Measurements from ENCODE around the gene ARHGAP1.

The ARHGAP1 gene

GRCh38 chr11:46692450-46692849, 8.0 kb downstream of the ARHGAP1 start:
- no peak for DNase-seq

- DNase-seq: no peak
Measured at GRCh38 chr11:46690702-46691101, 9.7 kb downstream of the ARHGAP1 start.

DNA sequence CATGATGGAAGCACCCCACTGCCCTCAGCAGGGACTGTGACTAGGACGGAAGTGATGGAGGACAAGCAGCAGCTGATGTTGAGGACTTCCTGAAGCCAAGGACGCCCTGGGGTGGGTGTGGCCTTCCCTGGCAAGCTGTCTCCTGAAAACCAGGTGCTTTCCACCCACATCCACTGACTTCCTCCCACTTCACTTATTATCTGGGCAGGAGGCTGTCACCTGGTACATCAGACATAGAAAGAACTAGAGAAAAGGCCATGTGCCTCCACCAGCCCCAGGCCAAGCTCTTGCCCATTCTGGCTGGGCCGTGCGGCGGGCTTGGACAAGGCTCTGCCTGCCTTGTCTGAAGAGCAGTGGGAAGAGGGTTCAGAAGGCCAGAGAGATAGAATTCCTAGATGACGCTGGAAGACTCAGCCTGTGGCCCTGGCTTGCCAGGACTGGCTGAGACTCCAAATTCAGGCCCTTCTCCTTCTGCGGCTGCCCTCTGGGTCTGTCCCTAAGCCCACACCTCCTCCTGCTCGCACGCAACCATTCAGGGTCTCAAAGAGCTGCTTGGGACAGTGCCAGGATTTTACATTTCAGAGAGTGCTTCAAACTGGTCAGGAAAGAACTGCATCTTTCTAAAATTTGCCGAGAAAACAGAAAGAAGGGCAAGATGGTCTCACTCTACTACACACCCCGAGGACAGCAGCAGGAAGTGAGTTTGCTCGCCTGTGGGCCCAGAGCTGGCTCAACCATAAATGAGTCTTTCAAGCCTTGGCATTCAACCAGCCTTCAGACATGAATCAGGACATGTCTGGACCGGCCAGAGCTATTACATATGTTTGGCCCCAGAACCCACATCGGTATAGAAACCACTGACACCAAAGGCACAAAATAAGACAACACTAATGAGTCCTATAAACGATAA, 13.3 kb downstream of the ARHGAP1 start:
- DNase-seq: no peak

DNA sequence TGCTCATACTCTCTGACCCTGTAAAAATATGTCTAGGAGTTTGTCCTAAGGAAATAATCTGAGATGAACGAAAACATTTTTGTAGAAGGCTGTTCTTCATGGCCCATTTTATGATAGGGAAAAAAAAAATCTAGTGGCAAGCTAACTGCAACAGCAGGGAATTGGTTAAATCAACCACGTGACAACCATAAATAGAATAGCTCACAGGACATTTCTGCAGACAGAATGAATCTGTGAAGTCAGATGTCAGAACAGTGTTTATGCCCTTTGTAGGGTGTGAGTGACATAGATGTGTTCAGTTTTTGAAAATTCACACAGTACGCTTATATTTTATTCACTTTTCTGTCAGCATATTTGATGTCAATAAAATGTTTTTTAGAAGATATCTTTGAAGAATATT, 16.1 kb downstream of the ARHGAP1 start:
- no peak for DNase-seq

DNA sequence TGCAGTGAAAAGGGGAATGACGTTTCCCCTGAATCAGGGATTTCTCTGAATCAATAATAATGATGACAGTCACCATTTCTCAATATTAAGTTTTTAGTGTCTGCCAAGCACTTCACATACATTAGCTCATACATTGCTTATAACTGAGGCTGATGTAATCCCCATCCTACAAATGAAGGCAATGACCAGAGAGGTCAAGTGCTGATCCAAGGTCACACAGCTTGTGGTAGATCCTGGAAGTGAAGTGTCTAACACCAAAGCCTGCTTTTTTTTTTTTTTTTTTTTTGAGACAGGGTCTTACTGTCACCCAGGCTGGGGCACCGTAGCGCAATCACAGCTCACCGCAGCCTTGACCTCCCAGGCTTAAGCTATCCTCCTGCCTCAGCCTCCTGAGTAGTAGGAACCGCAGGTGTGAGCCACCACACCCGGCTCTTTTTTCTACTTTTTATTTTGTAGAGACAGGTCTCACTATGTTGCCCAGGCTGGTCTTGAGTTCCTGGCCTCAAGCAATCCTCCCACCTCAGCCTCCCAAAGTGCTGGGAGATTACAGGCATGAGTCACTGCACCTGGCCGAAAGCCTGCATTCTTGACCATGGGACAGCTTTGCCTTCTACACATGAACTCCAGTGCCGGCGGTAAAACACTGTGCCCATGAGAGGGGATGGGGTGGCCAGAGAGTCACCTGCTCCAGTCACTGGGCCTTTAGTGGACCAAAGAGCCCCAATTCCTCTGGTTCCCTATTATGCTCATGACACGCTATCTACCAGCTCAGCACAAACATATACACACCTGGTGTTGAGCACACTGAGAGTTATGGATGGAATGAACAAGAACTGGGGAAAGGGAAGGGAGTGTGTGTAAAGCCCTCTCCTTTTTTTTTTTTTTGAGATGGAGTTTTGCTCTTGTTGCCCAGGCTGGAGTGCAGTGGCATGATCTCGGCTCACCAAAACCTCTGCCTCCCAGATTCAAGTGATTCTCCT, 17.4 kb downstream of the ARHGAP1 start:
- DNase-seq: no peak

DNA sequence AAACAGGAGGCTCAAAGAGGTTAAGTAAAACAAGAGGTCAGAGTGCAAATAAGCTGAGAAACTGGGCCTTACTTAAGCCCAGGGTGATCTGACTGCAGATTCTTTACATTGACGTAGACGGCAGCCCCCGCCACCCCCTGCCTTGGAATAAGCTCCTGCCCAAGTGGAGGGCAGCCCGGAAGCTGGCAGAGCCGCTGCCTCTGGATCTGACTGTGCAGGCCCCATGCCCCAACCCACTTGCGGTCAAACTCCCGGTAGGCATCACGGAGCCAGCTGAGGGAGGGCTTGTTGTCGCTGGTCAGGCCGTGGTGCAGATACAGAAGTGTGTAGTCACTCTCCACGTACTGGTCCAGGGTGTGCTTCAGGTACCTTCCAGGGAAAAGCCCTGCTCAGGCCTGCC, 18.6 kb downstream of the ARHGAP1 start:
- no peak for DNase-seq

DNA sequence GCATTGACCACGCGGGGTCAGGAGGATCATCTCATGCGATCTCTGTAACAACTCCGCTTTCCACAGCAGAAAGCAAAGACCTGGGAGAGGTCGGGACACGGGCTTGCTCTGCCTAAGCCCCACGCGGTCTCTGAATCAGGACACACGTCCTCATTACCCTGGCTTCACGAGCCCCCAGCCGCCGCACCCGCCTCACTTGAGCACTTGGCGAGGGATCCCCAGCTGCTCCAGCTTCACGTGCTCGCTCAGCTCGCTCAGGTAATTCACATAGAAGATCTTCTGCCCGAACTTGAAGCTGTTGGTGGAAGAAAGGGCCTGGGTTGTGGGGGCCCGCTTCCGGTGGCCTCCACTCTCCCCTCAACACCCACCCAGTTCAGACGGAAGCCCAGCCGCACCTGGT, 19.6 kb downstream of the ARHGAP1 start:
- DNase-seq: no peak

GRCh38 chr11:46680164-46680760, 20.2 kb downstream of the ARHGAP1 start:
- DNase-seq: no peak

- no peak for DNase-seq
Measured at GRCh38 chr11:46679241-46680163, 20.9 kb downstream of the ARHGAP1 start.

DNA sequence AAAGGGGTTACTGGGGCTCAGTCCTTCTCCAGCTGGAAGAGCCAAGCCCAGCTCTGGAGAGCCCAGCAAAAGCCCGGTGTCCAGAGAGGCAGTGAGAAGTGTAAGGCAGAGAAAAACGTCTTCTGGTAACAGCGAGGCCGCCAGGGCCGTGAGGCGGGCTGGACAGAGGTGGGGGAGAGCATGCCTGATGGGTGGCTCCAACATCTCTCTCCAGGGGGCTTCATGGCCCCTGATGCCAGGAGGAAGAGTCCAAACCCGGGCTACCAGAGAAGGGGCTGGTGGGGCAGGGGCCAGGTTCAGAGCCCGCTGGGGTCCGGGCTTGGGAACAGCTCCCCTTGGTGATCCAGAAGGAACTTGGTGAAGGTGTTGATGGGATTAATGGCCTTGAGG, 21.7 kb downstream of the ARHGAP1 start:
- DNase-seq: no peak

- DNase-seq: no peak
Measured at GRCh38 chr11:46677991-46678740, 22.3 kb downstream of the ARHGAP1 start.

- no peak for DNase-seq
Measured at GRCh38 chr11:46677169-46677568, 23.2 kb downstream of the ARHGAP1 start.

DNA sequence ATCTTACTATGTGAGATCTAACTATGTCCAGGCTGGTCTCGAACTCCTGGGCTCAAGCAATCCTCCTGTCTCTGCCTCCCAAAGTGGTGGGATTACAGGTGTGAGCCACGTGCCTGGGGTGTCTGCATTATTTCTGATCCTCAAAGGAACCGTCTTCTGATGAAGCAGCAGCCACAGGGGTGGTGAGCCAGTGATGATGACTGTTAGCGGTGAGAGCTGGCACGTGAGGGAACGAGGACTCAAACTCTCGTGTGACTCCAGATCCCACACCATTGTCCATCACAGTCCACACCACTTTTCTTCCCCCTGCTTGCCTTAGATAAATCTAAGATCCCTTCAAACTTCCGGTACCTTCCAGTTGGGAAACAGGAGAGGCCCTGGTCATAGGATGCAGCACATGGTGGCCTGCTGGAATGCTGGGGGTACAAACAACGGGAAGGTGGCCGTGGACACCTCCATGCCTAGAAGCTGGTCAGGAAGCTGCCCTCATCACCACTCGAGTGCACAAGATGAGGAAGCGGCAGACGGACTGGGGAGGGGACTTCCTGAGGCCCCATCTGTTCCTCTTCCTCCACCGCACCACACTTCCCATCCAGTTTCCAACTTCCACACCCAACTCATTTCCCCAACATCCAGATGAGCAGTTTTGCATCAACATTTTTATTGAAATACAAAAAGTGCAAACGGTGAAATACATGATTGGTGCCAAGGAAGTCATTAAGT, 23.8 kb downstream of the ARHGAP1 start:
- no peak for DNase-seq

DNA sequence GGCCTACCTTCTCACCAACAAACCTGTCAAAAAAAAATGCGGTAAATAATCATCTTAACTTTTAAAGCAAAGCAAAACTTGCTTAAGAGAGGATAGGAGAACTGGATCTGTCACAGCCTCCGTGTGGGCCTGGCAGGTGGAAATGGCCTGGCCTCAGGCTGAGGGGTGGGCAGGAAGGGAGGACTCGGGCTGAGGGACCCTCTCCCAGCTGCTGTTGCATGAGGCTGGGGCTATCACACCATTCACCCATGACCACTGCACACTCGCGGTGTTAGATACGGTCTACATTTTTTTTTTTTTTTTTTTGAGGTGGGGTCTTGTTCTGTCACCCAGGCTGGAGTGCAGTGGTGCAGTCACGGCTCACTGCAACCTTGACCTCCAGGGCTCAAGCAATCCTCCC, 24.5 kb downstream of the ARHGAP1 start:
- no peak for DNase-seq

GRCh38 chr11:46675288-46675851, 25.0 kb downstream of the ARHGAP1 start:
- no peak for DNase-seq

GRCh38 chr11:46674463-46675287, 25.7 kb downstream of the ARHGAP1 start:
- DNase-seq: no peak

DNA sequence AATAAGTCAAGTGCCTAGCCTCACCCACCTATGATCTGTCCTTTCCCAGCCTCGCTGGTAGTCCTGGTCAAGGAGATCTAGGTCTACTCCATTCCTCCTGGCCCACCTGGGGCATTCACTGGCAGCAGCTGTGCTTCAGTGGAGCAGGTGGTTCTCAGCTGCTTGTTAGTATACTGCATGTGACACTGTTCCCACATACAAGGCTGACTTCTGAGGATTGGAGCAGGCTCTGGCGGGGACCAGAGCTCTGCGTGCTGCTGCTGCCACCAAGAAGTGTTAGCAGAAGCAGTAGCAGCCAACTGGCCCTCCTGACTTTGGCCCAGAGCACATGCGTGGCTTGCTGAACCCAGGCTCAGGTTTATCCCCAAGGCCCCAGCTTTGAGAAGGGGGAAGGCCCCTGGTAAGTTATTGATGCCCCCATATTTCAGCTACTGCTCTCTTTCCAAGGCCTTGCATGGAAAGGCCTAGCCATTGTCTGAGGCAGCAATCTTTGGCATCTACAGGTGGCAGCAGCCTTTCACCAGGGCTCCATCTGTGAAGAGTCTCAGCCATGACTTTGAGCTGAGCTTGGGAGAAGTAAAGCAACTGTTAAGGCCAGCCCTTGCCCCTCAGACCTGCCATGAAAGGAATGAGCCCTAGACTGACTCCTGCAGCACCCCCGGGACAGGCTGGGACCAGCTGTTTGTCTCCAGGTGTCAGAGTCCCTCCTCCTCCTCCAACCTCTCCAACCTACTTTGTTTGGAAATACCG, 26.5 kb downstream of the ARHGAP1 start:
- DNase-seq: no peak

DNA sequence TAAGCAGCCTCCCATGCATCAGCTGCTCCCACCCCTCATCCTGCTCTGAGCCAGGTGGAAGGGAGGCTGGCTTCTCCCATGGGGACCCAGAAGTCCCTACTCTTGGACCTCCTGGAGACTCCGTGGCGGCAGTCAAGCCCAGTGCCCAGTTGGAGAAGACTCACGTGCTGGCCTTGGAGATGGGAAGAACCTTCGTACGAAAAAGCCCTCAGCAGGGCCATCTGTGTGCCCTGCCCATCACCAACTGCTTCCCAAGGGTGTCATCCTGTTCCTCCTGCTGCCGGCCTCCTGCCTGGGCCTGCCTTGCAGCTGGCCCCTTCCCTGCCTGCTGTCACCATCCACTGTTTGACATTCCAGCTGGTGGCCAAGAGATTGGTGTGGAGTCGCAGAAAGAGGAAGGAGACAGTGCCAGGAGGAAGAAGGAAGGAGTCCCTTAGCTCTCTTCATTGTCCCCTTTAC, 28.0 kb downstream of the ARHGAP1 start:
- DNase-seq: no peak

- no peak for DNase-seq
Measured at GRCh38 chr11:46671958-46672315, 28.5 kb downstream of the ARHGAP1 start.

All from stimulated activated CD4-positive, alpha-beta T cell treated with anti-CD3 and anti-CD28 coated beads, Interleukin-2, amount 100 ng/mL, for 24 hours (primary cell).